Measurements from ENCODE around the gene CACNA1C.

DNA sequence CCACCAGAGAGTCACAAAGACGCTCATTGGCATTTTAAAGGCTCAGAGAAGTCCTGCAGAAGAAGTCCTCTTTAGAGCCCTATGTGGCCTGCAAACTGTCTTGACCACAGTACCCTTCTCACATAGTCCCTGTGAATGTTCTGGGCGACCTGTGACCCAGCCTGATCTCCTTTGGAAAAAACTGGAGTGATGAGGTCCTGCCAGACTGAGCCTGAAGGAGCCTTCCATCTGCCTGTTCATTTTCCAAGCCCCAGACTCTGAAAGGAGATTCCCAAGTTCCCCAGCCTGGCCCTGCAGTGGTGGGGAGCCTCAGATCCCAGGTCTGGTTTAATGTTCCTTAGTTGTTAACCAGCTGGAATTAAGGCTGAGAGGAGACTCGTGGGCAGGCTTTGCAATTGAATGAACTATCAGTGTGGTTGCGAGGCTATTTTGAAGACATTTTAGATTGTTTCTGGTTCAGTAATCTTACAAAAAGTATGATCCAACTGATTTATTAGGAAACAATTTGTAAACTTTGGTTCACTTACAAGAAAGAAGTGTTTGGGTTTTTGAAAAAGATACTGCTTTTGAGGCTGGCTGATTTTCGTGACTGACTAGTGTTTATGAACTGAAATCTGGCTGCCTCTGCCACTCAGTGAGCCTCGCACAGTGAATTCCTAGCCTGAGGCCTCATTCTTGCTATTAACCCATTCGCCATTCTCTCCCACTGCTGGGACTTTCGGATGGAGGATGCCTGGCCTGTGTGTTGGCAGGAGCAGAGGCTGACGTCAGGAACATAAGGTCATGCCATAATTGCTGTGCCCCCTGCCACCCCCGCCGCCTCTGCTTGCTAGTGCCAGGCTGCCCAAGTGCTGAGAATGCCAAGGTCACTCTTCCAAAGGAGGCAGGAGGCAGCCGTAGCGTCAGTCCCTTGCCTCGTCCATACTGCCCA, 249.0 kb downstream of the CACNA1C start:
- TF ChIP-seq, protein P1, sequence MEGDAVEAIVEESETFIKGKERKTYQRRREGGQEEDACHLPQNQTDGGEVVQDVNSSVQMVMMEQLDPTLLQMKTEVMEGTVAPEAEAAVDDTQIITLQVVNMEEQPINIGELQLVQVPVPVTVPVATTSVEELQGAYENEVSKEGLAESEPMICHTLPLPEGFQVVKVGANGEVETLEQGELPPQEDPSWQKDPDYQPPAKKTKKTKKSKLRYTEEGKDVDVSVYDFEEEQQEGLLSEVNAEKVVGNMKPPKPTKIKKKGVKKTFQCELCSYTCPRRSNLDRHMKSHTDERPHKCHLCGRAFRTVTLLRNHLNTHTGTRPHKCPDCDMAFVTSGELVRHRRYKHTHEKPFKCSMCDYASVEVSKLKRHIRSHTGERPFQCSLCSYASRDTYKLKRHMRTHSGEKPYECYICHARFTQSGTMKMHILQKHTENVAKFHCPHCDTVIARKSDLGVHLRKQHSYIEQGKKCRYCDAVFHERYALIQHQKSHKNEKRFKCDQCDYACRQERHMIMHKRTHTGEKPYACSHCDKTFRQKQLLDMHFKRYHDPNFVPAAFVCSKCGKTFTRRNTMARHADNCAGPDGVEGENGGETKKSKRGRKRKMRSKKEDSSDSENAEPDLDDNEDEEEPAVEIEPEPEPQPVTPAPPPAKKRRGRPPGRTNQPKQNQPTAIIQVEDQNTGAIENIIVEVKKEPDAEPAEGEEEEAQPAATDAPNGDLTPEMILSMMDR (IDR thresholded peaks at IDR 0.05; ENCODE audit: borderline replicate concordance, extremely low read depth, low read length, poor library complexity, severe bottlenecking): no peak
- TF ChIP-seq EZH2 (IDR thresholded peaks at IDR 0.05; ENCODE audit: borderline replicate concordance, low read depth, low read length, severe bottlenecking): no peak

Measured in DND-41 (cell line).